ENCODE data around the gene NEK9. TPM values are rescaled to one million over a fixed set of nuclear protein-coding genes. Genes with fewer than 3 reads are reported as not detected.

Gene NEK9
- total and polyA plus RNA-seq, 9 of the 15 experiments (the other 6 are each of a cell fraction or from before 2014, with no cell fraction given), result 2.8 to 39.6 (median 19.8) TPM

GRCh38 chr14:75156111-75156510, 29.3 kb upstream of the NEK9 start:
- Histone ChIP-seq H3K4me1 (replicated peaks in 1 of 2; ENCODE audit: control insufficient read depth in 2 of 2, insufficient read depth in 2 of 2, low read length in 2 of 2) (no peaks in the 10 kb centered on the region; a peak in 2 of 5 replicates), H3K9ac (ENCODE audit: insufficient read depth in 1 of 2, low read depth in 2 of 2, low read length in 2 of 2) (no peak overlapping the region), H3K79me2 (ENCODE audit: control insufficient read depth, insufficient read depth, low read length) (peaks cover 43% of the 10 kb centered on the region), H3K4me2 (ENCODE audit: insufficient read depth, low read length) (no peak overlapping the region), H4K20me1 (replicated peaks; ENCODE audit: control insufficient read depth, insufficient read depth, low read length) (no peaks in the 10 kb centered on the region; the same call in 1 of the 2 replicates), H3K27me3 (ENCODE audit: control insufficient read depth in 2 of 2, insufficient read depth in 2 of 2, low read length in 2 of 2) (no peaks in the 10 kb centered on the region), H3K9me3 (replicated peaks; ENCODE audit: control insufficient read depth, insufficient read depth, low read depth, low read length) (no peaks in the 10 kb centered on the region), H3K9me1 (ENCODE audit: control insufficient read depth, insufficient read depth, low read length) (no peaks in the 10 kb centered on the region), H3K36me3 (ENCODE audit: control insufficient read depth, insufficient read depth, low read length) (peaks cover 10% of the 10 kb centered on the region; the same call in 1 of the 3 replicates), H3K4me3 (no peak overlapping the region), H3K27ac (ENCODE audit: extremely low read depth, low read depth, low read length) (no peak overlapping the region), H2AFZ (ENCODE audit: low read depth, low read length) (no peak overlapping the region)
- no peak for DNase-seq (ENCODE audit: extremely low read depth in 1 of 4, low spot score in 3 of 4)
- no peak for FAIRE-seq
- POLR2A ChIA-PET, result no interaction called here
- intact Hi-C loops (cut with micrococcal nuclease) (no loop called here), in situ Hi-C loops (cut with MboI) (no loop called here)
- CTCF ChIA-PET (ENCODE audit: low intra/inter-chr PET ratio), result interaction anchor here (0.6 kb wide), 1 partner anchor 12 kb away, joined by 5 read pairs; no protein-coding TSS in a partner anchor
- BruUV-seq (replicated peaks), result no TSS peak
- TF ChIP-seq ARID1B (IDR thresholded peaks at IDR 0.05) (no peak), ZBED1 (IDR thresholded peaks at IDR 0.05) (no peak)
- TF ChIP-seq, protein P1, sequence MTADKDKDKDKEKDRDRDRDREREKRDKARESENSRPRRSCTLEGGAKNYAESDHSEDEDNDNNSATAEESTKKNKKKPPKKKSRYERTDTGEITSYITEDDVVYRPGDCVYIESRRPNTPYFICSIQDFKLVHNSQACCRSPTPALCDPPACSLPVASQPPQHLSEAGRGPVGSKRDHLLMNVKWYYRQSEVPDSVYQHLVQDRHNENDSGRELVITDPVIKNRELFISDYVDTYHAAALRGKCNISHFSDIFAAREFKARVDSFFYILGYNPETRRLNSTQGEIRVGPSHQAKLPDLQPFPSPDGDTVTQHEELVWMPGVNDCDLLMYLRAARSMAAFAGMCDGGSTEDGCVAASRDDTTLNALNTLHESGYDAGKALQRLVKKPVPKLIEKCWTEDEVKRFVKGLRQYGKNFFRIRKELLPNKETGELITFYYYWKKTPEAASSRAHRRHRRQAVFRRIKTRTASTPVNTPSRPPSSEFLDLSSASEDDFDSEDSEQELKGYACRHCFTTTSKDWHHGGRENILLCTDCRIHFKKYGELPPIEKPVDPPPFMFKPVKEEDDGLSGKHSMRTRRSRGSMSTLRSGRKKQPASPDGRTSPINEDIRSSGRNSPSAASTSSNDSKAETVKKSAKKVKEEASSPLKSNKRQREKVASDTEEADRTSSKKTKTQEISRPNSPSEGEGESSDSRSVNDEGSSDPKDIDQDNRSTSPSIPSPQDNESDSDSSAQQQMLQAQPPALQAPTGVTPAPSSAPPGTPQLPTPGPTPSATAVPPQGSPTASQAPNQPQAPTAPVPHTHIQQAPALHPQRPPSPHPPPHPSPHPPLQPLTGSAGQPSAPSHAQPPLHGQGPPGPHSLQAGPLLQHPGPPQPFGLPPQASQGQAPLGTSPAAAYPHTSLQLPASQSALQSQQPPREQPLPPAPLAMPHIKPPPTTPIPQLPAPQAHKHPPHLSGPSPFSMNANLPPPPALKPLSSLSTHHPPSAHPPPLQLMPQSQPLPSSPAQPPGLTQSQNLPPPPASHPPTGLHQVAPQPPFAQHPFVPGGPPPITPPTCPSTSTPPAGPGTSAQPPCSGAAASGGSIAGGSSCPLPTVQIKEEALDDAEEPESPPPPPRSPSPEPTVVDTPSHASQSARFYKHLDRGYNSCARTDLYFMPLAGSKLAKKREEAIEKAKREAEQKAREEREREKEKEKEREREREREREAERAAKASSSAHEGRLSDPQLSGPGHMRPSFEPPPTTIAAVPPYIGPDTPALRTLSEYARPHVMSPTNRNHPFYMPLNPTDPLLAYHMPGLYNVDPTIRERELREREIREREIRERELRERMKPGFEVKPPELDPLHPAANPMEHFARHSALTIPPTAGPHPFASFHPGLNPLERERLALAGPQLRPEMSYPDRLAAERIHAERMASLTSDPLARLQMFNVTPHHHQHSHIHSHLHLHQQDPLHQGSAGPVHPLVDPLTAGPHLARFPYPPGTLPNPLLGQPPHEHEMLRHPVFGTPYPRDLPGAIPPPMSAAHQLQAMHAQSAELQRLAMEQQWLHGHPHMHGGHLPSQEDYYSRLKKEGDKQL (CRISPR knock-in tag; IDR thresholded peaks at IDR 0.05; ENCODE audit: borderline replicate concordance), result no peak
- ATAC-seq, result no peak
- WGBS (ENCODE audit: insufficient coverage, low coverage, missing lambda C conversion rate), result 100% methylated on average over 1 of the region's 1 CpG
